ENCODE data around the gene TMEM186.

- TF ChIP-seq POLR2AphosphoS5 (IDR thresholded peaks at IDR 0.05; ENCODE audit: low read depth, low read length) (no peak), REST (IDR thresholded peaks at IDR 0.05; ENCODE audit: insufficient read depth in 1 of 2, low read depth in 2 of 2, low read length in 2 of 2) (no peak), SIN3A (IDR thresholded peaks at IDR 0.05; ENCODE audit: borderline replicate concordance, insufficient read depth, low read length) (no peak), TAF1 (IDR thresholded peaks at IDR 0.05; ENCODE audit: borderline replicate concordance, insufficient read depth, low read length) (no peak)
These were observed 35.3 kb upstream of the TMEM186 start for GRCh38 chr16:8832717-8833105.
